Measurements from ENCODE around the gene SPECC1L.

The SPECC1L gene

GRCh38 chr22:24455039-24455438 lies 184.4 kb downstream of the SPECC1L start:
- no peak for DNase-seq

DNA sequence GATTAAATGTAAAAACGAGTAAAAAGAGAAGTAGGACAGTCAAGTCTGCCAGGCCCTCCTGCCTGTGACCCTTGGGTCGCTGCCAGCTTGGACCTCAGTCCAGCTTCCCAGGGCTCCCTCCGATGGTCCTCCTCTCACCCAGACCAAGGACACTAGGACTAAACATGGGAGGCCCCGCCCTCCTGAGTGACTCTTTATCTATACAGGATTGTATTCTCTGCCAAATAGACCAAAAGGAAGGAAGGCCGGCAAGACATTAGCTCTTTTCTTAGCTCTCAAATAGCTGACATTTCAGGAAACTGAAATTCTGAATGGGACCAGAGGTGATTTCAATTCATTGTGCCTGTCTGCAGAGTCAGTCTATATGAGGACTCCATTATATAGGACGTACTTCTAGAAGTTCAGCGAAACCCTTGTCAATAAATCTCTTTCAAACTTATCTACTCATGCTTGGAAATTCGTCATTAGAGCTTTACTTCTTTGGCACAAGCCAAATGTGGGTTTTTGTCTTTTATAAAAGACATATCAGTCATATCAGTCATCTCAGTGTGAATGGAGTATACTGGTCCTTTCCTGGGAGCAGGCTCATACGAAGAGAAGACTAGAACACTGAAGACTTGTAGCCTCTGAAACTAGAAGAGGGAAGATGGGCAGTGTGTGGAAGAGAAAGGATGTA lies 185.3 kb downstream of the SPECC1L start:
- no peak for DNase-seq

- no peak for DNase-seq
Observed at GRCh38 chr22:24457894-24458420, 187.3 kb downstream of the SPECC1L start.

- DNase-seq = no peak
Observed at GRCh38 chr22:24459911-24460310, 189.3 kb downstream of the SPECC1L start.

GRCh38 chr22:24460418-24461089 lies 189.9 kb downstream of the SPECC1L start:
- DNase-seq = no peak

DNA sequence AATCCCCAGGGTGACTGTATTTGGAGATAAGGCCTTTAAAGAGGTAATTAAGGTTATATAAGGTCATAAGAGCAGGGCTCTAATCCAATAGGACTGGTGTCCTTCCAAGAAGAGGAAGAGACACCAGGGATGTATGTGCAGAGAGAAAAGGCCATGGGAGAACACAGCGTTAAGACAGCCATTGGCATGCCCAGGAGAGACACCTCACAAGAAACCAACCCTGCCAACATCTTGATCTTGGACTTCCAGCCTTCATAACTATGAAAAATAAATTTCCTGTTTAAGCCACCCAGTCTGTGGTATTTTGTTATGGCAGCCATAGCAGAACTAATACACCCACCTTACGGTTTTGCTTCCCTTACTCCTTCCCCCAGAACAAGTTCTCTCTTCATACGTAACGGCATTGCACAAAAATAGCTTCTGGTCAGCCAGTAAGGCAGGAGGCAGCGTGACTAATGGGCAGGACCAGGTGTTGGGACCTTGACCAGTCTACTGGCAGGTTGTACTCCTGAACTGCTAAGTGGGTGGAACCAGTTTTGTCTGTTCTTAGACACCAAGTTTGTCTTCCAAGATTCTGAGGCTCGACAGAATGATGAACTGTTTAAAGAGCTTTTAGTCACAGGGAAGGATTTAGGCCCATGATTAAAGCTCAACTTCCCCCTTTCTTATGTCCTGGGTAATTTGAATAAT lies 192.6 kb downstream of the SPECC1L start:
- no peak for DNase-seq

DNA sequence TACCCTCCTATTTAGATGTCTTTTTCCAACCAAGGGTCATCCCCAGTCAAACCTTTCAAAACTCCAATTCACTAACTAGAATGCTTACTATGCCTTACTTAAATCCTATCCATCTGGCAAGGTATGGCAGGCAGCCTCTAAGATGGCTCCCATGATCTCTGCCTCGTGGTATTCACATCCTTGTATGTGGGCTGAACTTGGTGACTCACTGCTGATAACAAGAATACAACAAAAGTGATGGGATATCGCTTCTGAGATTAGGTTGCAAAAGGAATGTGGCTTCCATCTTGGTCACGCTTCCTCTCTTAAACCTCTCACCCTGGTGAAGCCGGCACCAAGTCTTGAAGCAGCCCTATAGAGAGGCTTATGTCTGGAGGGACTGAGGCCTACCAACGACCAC lies 194.9 kb downstream of the SPECC1L start:
- DNase-seq = no peak

GRCh38 chr22:24465975-24466374 lies 195.3 kb downstream of the SPECC1L start:
- no peak for DNase-seq

DNA sequence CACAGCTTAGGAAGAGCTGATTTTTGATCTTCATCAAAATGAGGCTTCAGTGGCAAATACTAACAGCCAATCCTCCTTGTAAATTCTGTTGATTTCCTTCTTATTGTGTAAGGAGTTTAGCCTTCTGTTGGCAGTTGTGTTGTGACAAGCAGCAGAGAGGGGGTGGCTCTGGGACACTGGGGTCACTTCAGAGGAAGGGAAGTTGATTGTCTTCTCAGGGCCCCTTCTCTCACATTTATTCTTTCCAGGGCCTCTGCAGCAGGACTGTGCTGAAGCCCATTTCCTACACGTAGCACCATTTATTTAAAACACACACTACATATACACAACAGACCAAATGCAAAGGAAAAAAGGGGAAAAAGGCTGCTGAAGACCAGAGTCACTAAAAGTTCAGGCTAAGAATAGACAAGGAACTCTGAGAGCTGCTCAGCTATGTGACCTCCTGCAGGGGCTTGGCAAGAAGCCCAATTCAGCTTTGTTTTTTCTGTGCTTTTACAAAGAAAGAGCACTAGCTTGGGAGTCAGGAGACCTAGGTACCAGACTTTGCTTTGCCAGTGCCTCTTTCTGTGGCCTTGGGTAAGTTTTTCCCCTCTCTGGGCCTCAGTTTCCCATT lies 196.2 kb downstream of the SPECC1L start:
- DNase-seq = no peak

GRCh38 chr22:24467340-24467739 lies 196.7 kb downstream of the SPECC1L start:
- DNase-seq = no peak

Measured in GF-D8 (cell line).